A549 (cell line): ENCODE measurements around the gene COA7. TPM values are rescaled to one million over a fixed set of nuclear protein-coding genes. Genes with fewer than 3 reads are reported as not detected.
A peak's percentile ranks its signal among the peaks of the same experiment; 100 is the strongest.
"Not testable (repeated sequence)": the region's sequence is repeated elsewhere in the genome, so short reads cannot be mapped to it uniquely, and the experiment has no call there.

Experiments
- ATAC-seq, 2 experiments: fragments of 200-7000 bp in 1 of 2; fragments of >200 bp in 1 of 2; cut with Nextera tagmentation in 1 of 2; cut with Tn5 transposase in 1 of 2; 3 replicates each; pipeline versions ENCODE4 v1.8.0 to v1.9.1; 2018 to 2020; ENCODE audit warnings: mild to moderate bottlenecking in 1 of 2, moderate library complexity in 1 of 2
- CTCF ChIA-PET: fragments of 300-600 bp; sonication (Branson Sonifier 250); formaldehyde crosslinking; extraction: SDS; loops from one replicate; lab custom pipeline; 2021; ENCODE audit warnings: antibody characterized with exemption, inconsistent platforms; lab: Yijun Ruan, JAX
- POLR2A ChIA-PET: fragments of 350-600 bp; formaldehyde crosslinking; extraction: SDS; loops from one replicate; lab custom pipeline; 2021; ENCODE audit warnings: antibody characterized with exemption, inconsistent platforms; lab: Yijun Ruan, JAX
- DNase-seq, 2 experiments: peaks; one replicate each; pipeline versions ENCODE4 v3.0.0 to v3.0.0-alpha.2; 2011 to 2016; ENCODE audit warnings: low read depth in 1 of 2, low spot score in 1 of 2
- FAIRE-seq: peaks from 2 replicates; lab custom pipeline; 2011; peaks lifted over from hg19 to GRCh38; lab: Jason Lieb, UNC
- H3K27ac ChIP-seq, 2 experiments: fragments of >200 bp; sonication (Bioruptor Twin); formaldehyde crosslinking; 3 replicates each; pipeline ENCODE4 v1.5.1; 2016 to 2017
- H3K4me1 ChIP-seq: fragments of >200 bp; sonication (Bioruptor Twin); formaldehyde crosslinking; 3 replicates; pipeline ENCODE4 v1.6.1; 2016
- H3K4me2 ChIP-seq: fragments of >200 bp; sonication (Bioruptor Twin); formaldehyde crosslinking; 3 replicates; pipeline ENCODE4 v1.6.1; 2016
- H3K4me3 ChIP-seq: fragments of >200 bp; sonication (Bioruptor Twin); formaldehyde crosslinking; 3 replicates; pipeline ENCODE4 v1.5.1; 2016
- H3K9me3 ChIP-seq: fragments of >200 bp; sonication (Bioruptor Twin); formaldehyde crosslinking; 3 replicates; pipeline ENCODE4 v1.6.1; 2016
- CHD2 ChIP-seq: fragments of 150-350 bp; IDR thresholded peaks from 2 replicates; pipeline ENCODE4 v1.6.1; 2014; ENCODE audit warnings: low read length; ENCODE audit not compliant: partially characterized antibody
- EHF ChIP-seq: fragments of 250-450 bp; sonication (Bioruptor Pico); IDR thresholded peaks from 2 replicates; pipeline ENCODE4 v1.5.0; 2020; ENCODE audit warnings: mild to moderate bottlenecking
- EHMT2 ChIP-seq: fragments of 200-600 bp; sonication (generic); IDR thresholded peaks from 2 replicates; pipeline ENCODE4 v1.6.1; 2016; ENCODE audit warnings: antibody characterized with exemption, low read depth, mild to moderate bottlenecking, moderate library complexity
- ESRRA ChIP-seq: fragments of 150-350 bp; IDR thresholded peaks from 2 replicates; pipeline ENCODE4 v1.6.1; 2014; ENCODE audit warnings: mild to moderate bottlenecking, low read length, borderline replicate concordance
- GATA3 ChIP-seq: IDR thresholded peaks from 2 replicates; pipeline ENCODE4 v1.6.1; 2012; ENCODE audit warnings: borderline replicate concordance
- HDAC2 ChIP-seq: fragments of 200-600 bp; sonication (generic); IDR thresholded peaks from 2 replicates; pipeline ENCODE4 v1.6.1; 2016
- JUNB ChIP-seq: fragments of >200 bp; sonication (Bioruptor Twin); formaldehyde crosslinking; IDR thresholded peaks from 2 replicates; pipeline ENCODE4 v1.6.1; 2016
- NFE2L2 ChIP-seq: fragments of 150-350 bp; conservative IDR thresholded peaks from 2 replicates; pipeline ENCODE4 v1.6.1; 2014; ENCODE audit warnings: low read length
- NR3C1 ChIP-seq: fragments of >200 bp; sonication (Bioruptor Twin); formaldehyde crosslinking; IDR thresholded peaks from 3 replicates; pipeline ENCODE4 v1.6.1; 2017
- RAD21 ChIP-seq, 2 experiments: fragments of >200 bp in 1 of 2; sonication (Bioruptor Twin) in 1 of 2; formaldehyde crosslinking in 1 of 2; IDR thresholded peaks in 1 of 2; conservative IDR thresholded peaks in 1 of 2; 2 replicates in 1 of 2; 3 replicates in 1 of 2; pipeline ENCODE4 v1.6.1; 2012 to 2018; ENCODE audit warnings: inconsistent platforms in 1 of 2
- SMC3 ChIP-seq: fragments of >200 bp; sonication (Bioruptor Twin); formaldehyde crosslinking; IDR thresholded peaks from 3 replicates; pipeline ENCODE4 v1.6.1; 2018; ENCODE audit warnings: inconsistent platforms
- TFCP2L1 ChIP-seq: fragments of 250-450 bp; sonication (Bioruptor Pico); IDR thresholded peaks from 2 replicates; pipeline ENCODE4 v1.5.0; 2021; ENCODE audit warnings: mild to moderate bottlenecking
- WGBS: methylation state at CpG from one replicate; pipeline ENCODE4 v1.1.6; 2017; ENCODE audit errors: missing lambda C conversion rate; 5-methylcytosine and 5-hydroxymethylcytosine counted together
- polyA plus RNA-seq, 4 experiments: library from polyadenylated mRNA; depleted of rRNA in 3 of 4; stranded (reverse); fragments of >200 nt; fragmentation: RNase III in 1 of 4; extraction: RNeasy Plus Mini Kit Qiagen cat#74134 plus additional on column Dnase treatment in 1 of 4; gene quantifications; 2 replicates in 3 of 4; 3 replicates in 1 of 4; pipeline ENCODE4 v1.2.3, GENCODE V29; 2011 to 2017
- TF ChIP-seq, protein P1 (sequence below): fragments of >200 bp; sonication (Bioruptor Twin); formaldehyde crosslinking; IDR thresholded peaks from 3 replicates; pipeline ENCODE4 v1.5.1; 2016
- TF ChIP-seq, protein P2 (sequence below): fragments of 200-600 bp; sonication (generic); IDR thresholded peaks from 2 replicates; pipeline ENCODE4 v1.6.1; 2016; ENCODE audit warnings: antibody characterized with exemption, mild to moderate bottlenecking, moderate library complexity
- TF ChIP-seq, protein P3 (sequence below): IDR thresholded peaks from 2 replicates; pipeline ENCODE4 v1.6.1; 2012
- TF ChIP-seq, protein P4 (sequence below): fragments of 150-350 bp; IDR thresholded peaks from 2 replicates; pipeline ENCODE4 v1.6.1; 2014; ENCODE audit warnings: low read depth, mild to moderate bottlenecking, low read length
- TF ChIP-seq, protein P5 (sequence below): fragments of >200 bp; sonication (Bioruptor Twin); formaldehyde crosslinking; IDR thresholded peaks from 3 replicates; pipeline ENCODE4 v1.6.1; 2016
- TF ChIP-seq, protein P6 (sequence below): fragments of >200 bp; sonication (Bioruptor Twin); formaldehyde crosslinking; IDR thresholded peaks from 2 replicates; pipeline ENCODE4 v1.6.1; 2016
- TF ChIP-seq, protein P7 (sequence below): fragments of 250-450 bp; sonication (Bioruptor Pico); IDR thresholded peaks from 2 replicates; pipeline ENCODE4 v1.5.0; 2021; ENCODE audit warnings: mild to moderate bottlenecking, moderate library complexity, borderline replicate concordance

COA7 gene
- polyA plus RNA-seq, 2 of the 4 experiments (the other 2 are of a cell fraction), result 18.1 to 22.0 TPM

DNA sequence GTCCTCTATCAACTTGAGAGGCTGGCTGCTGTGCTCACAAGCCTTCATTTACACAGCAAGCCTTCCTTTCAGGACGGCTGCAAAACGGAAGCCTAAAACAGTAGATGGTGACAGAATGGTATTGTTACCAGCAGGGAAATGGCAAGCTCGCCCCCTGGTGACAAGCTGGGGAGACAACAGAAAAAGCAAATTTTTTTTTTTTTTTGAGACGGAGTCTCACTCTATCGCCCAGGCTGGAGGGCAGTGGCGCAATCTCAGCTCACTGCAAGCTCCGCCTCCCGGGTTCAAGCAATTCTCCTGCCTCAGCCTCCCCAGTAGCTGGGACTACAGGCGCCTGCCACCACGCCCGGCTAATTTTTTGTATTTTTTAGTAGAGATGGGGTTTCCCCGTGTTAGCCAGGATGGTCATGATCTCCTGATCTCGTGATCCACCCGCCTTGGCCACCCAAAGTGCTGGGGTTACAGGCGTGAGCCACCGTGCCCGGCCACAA, 11.8 kb downstream of the COA7 start:
- not testable (repeated sequence) for H3K4me2 ChIP-seq, H3K9me3 ChIP-seq, H3K27ac ChIP-seq, H3K4me1 ChIP-seq, H3K4me3 ChIP-seq, FAIRE-seq
- ChIA-PET CTCF (interaction anchor here (0.6 to 2.2 kb wide), 31 partner anchors 8 to 740 kb away, joined by 3 to 12 read pairs (median 4); partner anchors contain the start of genes COA7 and TUT4), POLR2A (interaction anchor here (2.4 kb wide), 1 partner anchor 133 kb away, joined by 12 read pairs; the partner anchor contains the start of gene TUT4)
- DNase-seq, result peak; percentile 56 to 68
- peak; percentile 87 to 89 for ATAC-seq
- TF ChIP-seq, protein P1, sequence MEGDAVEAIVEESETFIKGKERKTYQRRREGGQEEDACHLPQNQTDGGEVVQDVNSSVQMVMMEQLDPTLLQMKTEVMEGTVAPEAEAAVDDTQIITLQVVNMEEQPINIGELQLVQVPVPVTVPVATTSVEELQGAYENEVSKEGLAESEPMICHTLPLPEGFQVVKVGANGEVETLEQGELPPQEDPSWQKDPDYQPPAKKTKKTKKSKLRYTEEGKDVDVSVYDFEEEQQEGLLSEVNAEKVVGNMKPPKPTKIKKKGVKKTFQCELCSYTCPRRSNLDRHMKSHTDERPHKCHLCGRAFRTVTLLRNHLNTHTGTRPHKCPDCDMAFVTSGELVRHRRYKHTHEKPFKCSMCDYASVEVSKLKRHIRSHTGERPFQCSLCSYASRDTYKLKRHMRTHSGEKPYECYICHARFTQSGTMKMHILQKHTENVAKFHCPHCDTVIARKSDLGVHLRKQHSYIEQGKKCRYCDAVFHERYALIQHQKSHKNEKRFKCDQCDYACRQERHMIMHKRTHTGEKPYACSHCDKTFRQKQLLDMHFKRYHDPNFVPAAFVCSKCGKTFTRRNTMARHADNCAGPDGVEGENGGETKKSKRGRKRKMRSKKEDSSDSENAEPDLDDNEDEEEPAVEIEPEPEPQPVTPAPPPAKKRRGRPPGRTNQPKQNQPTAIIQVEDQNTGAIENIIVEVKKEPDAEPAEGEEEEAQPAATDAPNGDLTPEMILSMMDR, result peak; percentile 58
- TF ChIP-seq SMC3, result peak; percentile 62; the same call in 2 of the 3 replicates
- TF ChIP-seq RAD21 (conservative IDR thresholded peaks at IDR 0.05 in 1 of 2, IDR thresholded peaks at IDR 0.05 in 1 of 2), result peak; percentile 68 to 81
- TF ChIP-seq, all 56 proteins: peak for 3; not testable (repeated sequence) for 53
- WGBS, result 31% methylated on average over 17 of the region's 17 CpGs

DNA sequence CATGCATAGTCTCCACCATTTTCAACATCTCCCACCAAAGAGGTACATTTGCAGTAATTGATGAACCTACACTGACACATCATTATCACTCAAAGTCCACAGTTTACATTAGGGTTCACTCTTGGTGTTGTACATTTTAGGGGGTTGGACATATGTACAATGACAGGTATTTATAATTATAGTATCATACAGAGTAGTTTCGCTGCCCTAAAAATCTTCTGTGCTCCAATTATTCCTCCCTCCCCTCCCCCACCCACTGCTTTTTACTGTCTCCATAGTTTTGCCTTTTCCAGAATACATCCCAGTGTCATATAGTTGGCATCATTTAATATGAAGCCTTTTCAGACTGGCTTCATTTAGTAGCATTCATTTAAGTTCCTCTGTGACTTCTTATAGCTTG, 13.6 kb downstream of the COA7 start:
- 88% methylated on average over 1 of the region's 1 CpG for WGBS
- ATAC-seq (no peak), DNase-seq (no peak), FAIRE-seq (no peak)
- no peak overlapping the region for H3K27ac ChIP-seq
- no peaks in the 10 kb centered on the region for H3K4me1 ChIP-seq
- H3K4me3 ChIP-seq, result no peak overlapping the region
- H3K4me2 ChIP-seq, result no peak overlapping the region
- no peaks in the 10 kb centered on the region for H3K9me3 ChIP-seq
- CTCF ChIA-PET, result no interaction called here
- POLR2A ChIA-PET, result no interaction called here
- no peak for TF ChIP-seq EHF (CRISPR knock-in tag)
- no peak for TF ChIP-seq ESRRA
- no peak for TF ChIP-seq GATA3
- no peak for TF ChIP-seq NR3C1
- TF ChIP-seq, protein P2, sequence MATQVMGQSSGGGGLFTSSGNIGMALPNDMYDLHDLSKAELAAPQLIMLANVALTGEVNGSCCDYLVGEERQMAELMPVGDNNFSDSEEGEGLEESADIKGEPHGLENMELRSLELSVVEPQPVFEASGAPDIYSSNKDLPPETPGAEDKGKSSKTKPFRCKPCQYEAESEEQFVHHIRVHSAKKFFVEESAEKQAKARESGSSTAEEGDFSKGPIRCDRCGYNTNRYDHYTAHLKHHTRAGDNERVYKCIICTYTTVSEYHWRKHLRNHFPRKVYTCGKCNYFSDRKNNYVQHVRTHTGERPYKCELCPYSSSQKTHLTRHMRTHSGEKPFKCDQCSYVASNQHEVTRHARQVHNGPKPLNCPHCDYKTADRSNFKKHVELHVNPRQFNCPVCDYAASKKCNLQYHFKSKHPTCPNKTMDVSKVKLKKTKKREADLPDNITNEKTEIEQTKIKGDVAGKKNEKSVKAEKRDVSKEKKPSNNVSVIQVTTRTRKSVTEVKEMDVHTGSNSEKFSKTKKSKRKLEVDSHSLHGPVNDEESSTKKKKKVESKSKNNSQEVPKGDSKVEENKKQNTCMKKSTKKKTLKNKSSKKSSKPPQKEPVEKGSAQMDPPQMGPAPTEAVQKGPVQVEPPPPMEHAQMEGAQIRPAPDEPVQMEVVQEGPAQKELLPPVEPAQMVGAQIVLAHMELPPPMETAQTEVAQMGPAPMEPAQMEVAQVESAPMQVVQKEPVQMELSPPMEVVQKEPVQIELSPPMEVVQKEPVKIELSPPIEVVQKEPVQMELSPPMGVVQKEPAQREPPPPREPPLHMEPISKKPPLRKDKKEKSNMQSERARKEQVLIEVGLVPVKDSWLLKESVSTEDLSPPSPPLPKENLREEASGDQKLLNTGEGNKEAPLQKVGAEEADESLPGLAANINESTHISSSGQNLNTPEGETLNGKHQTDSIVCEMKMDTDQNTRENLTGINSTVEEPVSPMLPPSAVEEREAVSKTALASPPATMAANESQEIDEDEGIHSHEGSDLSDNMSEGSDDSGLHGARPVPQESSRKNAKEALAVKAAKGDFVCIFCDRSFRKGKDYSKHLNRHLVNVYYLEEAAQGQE, result no peak
- no peak for TF ChIP-seq NFE2L2
- no peak for TF ChIP-seq TFCP2L1
- TF ChIP-seq, protein P3, sequence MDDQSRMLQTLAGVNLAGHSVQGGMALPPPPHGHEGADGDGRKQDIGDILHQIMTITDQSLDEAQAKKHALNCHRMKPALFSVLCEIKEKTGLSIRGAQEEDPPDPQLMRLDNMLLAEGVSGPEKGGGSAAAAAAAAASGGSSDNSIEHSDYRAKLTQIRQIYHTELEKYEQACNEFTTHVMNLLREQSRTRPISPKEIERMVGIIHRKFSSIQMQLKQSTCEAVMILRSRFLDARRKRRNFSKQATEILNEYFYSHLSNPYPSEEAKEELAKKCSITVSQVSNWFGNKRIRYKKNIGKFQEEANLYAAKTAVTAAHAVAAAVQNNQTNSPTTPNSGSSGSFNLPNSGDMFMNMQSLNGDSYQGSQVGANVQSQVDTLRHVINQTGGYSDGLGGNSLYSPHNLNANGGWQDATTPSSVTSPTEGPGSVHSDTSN, result no peak
- TF ChIP-seq JUNB, result no peak
- TF ChIP-seq, protein P4, sequence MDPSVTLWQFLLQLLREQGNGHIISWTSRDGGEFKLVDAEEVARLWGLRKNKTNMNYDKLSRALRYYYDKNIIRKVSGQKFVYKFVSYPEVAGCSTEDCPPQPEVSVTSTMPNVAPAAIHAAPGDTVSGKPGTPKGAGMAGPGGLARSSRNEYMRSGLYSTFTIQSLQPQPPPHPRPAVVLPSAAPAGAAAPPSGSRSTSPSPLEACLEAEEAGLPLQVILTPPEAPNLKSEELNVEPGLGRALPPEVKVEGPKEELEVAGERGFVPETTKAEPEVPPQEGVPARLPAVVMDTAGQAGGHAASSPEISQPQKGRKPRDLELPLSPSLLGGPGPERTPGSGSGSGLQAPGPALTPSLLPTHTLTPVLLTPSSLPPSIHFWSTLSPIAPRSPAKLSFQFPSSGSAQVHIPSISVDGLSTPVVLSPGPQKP, result no peak
- TF ChIP-seq, protein P5, sequence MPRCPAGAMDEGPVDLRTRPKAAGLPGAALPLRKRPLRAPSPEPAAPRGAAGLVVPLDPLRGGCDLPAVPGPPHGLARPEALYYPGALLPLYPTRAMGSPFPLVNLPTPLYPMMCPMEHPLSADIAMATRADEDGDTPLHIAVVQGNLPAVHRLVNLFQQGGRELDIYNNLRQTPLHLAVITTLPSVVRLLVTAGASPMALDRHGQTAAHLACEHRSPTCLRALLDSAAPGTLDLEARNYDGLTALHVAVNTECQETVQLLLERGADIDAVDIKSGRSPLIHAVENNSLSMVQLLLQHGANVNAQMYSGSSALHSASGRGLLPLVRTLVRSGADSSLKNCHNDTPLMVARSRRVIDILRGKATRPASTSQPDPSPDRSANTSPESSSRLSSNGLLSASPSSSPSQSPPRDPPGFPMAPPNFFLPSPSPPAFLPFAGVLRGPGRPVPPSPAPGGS, result no peak
- no peak for TF ChIP-seq EHMT2
- TF ChIP-seq, protein P6, sequence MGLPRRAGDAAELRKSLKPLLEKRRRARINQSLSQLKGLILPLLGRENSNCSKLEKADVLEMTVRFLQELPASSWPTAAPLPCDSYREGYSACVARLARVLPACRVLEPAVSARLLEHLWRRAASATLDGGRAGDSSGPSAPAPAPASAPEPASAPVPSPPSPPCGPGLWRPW, result no peak
- TF ChIP-seq, protein P7, sequence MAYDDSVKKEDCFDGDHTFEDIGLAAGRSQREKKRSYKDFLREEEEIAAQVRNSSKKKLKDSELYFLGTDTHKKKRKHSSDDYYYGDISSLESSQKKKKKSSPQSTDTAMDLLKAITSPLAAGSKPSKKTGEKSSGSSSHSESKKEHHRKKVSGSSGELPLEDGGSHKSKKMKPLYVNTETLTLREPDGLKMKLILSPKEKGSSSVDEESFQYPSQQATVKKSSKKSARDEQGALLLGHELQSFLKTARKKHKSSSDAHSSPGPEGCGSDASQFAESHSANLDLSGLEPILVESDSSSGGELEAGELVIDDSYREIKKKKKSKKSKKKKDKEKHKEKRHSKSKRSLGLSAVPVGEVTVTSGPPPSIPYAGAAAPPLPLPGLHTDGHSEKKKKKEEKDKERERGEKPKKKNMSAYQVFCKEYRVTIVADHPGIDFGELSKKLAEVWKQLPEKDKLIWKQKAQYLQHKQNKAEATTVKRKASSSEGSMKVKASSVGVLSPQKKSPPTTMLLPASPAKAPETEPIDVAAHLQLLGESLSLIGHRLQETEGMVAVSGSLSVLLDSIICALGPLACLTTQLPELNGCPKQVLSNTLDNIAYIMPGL (CRISPR knock-in tag), result no peak
- no peak for TF ChIP-seq HDAC2
- TF ChIP-seq CHD2, result no peak
- TF ChIP-seq SMC3, result no peak
